Caco-2 (cell line): ENCODE measurements around the gene SMIM36. TPM values are rescaled to one million over a fixed set of nuclear protein-coding genes. Genes with fewer than 3 reads are reported as not detected.
"Not testable (repeated sequence)": the region's sequence is repeated elsewhere in the genome, so short reads cannot be mapped to it uniquely, and the experiment has no call there.

Source experiments
- BruUV-seq: library from RNA; stranded (reverse); fragments of 400-500 nt; replicated peaks from 2 replicates; lab custom pipeline; 2021; lab: Mats Ljungman, UMichigan
- CTCF ChIA-PET: fragments of 300-600 bp; sonication (Branson Sonifier 250); formaldehyde crosslinking; loops from one replicate; lab custom pipeline; 2022; ENCODE audit warnings: antibody characterized with exemption; lab: Charles Lee
- POLR2A ChIA-PET: fragments of 300-600 bp; sonication (Branson Sonifier 250); formaldehyde crosslinking; loops from one replicate; lab custom pipeline; 2022; ENCODE audit warnings: antibody characterized with exemption; lab: Charles Lee
- DNase-seq, 2 experiments: peaks; one replicate each; pipeline versions ENCODE4 v3.0.0 to v3.0.0-alpha.2; 2020 to 2022
- H3K27me3 ChIP-seq: replicated peaks from 2 replicates; pipeline ENCODE4 v1.6.0; 2011; ENCODE audit warnings: low read length; ENCODE audit not compliant: control insufficient read depth, insufficient read depth
- H3K36me3 ChIP-seq: 2 replicates; pipeline ENCODE4 v1.5.1; 2011; ENCODE audit warnings: low read length; ENCODE audit not compliant: control insufficient read depth, insufficient read depth
- H3K4me1 ChIP-seq: fragments of 250-450 bp; sonication (Bioruptor Pico); 2 replicates; pipeline ENCODE4 v1.5.1; 2020; ENCODE audit warnings: mild to moderate bottlenecking
- H3K4me3 ChIP-seq: 2 replicates; pipeline ENCODE4 v1.5.1; 2011; ENCODE audit warnings: low read depth, mild to moderate bottlenecking, control low read depth, low read length
- H3K9me3 ChIP-seq: fragments of 250-450 bp; sonication (Bioruptor Pico); 2 replicates; pipeline ENCODE4 v1.5.1; 2020; ENCODE audit warnings: mild to moderate bottlenecking, moderate library complexity
- H3K27ac Mint-ChIP-seq: one replicate; pipeline ENCODE4 v1.8.0; 2022; ENCODE audit warnings: mixed read lengths; ENCODE audit not compliant: unreplicated experiment
- H3K27me3 Mint-ChIP-seq: one replicate; pipeline ENCODE4 v1.8.0; 2022; ENCODE audit warnings: mixed read lengths; ENCODE audit not compliant: insufficient read depth, unreplicated experiment
- H3K36me3 Mint-ChIP-seq: one replicate; pipeline ENCODE4 v1.8.0; 2022; ENCODE audit warnings: mild to moderate bottlenecking, mixed read lengths; ENCODE audit not compliant: insufficient read depth, unreplicated experiment
- H3K4me1 Mint-ChIP-seq: one replicate; pipeline ENCODE4 v1.8.0; 2022; ENCODE audit warnings: low read depth, mixed read lengths; ENCODE audit not compliant: unreplicated experiment
- H3K4me3 Mint-ChIP-seq: one replicate; pipeline ENCODE4 v1.8.0; 2022; ENCODE audit warnings: mild to moderate bottlenecking, moderate library complexity, mixed read lengths; ENCODE audit not compliant: unreplicated experiment
- H3K9me3 Mint-ChIP-seq: one replicate; pipeline ENCODE4 v1.8.0; 2022; ENCODE audit warnings: mixed read lengths; ENCODE audit not compliant: unreplicated experiment
- intact Hi-C: fragments of 100-400 bp; cut with micrococcal nuclease; formaldehyde crosslinking; loops from one replicate; pipeline ENCODE4 v1.10.0; 2022; ENCODE audit not compliant: unreplicated experiment
- total RNA-seq: library from RNA; stranded (reverse); gene quantifications from 2 replicates; pipeline ENCODE4 v1.2.3, GENCODE V29; 2022
- TF ChIP-seq, protein P1 (sequence below), 2 experiments: fragments of 200-600 bp in 1 of 2; IDR thresholded peaks; 1 replicate in 1 of 2; 2 replicates in 1 of 2; pipeline versions ENCODE4 v1.5.1 to v1.8.0; 2011 to 2022; ENCODE audit warnings: antibody characterized with exemption in 1 of 2, control low read depth in 1 of 2, inconsistent platforms in 1 of 2, low read depth in 1 of 2, low read length in 1 of 2, mild to moderate bottlenecking in 1 of 2, moderate library complexity in 1 of 2; ENCODE audit not compliant: insufficient read depth in 1 of 2, severe bottlenecking in 1 of 2, unreplicated experiment in 1 of 2

Gene SMIM36
- total RNA-seq, 1 experiment from 2014 or later = not detected

- intact Hi-C loops = loop anchor here (1.0 kb wide), 6 partner anchors 10 to 82 kb away; no protein-coding TSS in a partner anchor
- peak overlapping the region; percentile 94 for H3K27ac Mint-ChIP-seq
- DNase-seq = no peak
- peaks cover 6% of the 10 kb centered on the region for H3K36me3 Mint-ChIP-seq
- CTCF ChIA-PET = interaction anchor here (1.4 to 1.8 kb wide), 2 partner anchors 15 to 82 kb away, joined by 8 to 9 read pairs; no protein-coding TSS in a partner anchor
- Histone ChIP-seq H3K36me3 (no peaks in the 10 kb centered on the region), H3K4me3 (no peak overlapping the region), H3K4me1 (peaks cover 48% of the 10 kb centered on the region), H3K9me3 (no peaks in the 10 kb centered on the region), H3K27me3 (no peaks in the 10 kb centered on the region)
- no peaks in the 10 kb centered on the region for H3K27me3 Mint-ChIP-seq
- no TSS peak for BruUV-seq
- TF ChIP-seq, protein P1, sequence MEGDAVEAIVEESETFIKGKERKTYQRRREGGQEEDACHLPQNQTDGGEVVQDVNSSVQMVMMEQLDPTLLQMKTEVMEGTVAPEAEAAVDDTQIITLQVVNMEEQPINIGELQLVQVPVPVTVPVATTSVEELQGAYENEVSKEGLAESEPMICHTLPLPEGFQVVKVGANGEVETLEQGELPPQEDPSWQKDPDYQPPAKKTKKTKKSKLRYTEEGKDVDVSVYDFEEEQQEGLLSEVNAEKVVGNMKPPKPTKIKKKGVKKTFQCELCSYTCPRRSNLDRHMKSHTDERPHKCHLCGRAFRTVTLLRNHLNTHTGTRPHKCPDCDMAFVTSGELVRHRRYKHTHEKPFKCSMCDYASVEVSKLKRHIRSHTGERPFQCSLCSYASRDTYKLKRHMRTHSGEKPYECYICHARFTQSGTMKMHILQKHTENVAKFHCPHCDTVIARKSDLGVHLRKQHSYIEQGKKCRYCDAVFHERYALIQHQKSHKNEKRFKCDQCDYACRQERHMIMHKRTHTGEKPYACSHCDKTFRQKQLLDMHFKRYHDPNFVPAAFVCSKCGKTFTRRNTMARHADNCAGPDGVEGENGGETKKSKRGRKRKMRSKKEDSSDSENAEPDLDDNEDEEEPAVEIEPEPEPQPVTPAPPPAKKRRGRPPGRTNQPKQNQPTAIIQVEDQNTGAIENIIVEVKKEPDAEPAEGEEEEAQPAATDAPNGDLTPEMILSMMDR (IDR thresholded peaks at IDR 0.05; ENCODE audit: insufficient read depth in 1 of 2, low read depth in 1 of 2, low read length in 1 of 2, severe bottlenecking in 1 of 2, unreplicated experiment in 1 of 2) = no peak
- peak overlapping the region; percentile 58 for H3K4me3 Mint-ChIP-seq
- POLR2A ChIA-PET = interaction anchor here (0.6 to 1.9 kb wide), 4 partner anchors 14 to 25 kb away, joined by 3 to 16 read pairs (median 4); no protein-coding TSS in a partner anchor
- H3K4me1 Mint-ChIP-seq = peaks cover 50% of the 10 kb centered on the region
- no peaks in the 10 kb centered on the region for H3K9me3 Mint-ChIP-seq
Measured at GRCh38 chr17:55432358-55433028, 78.8 kb downstream of the SMIM36 start.

GRCh38 chr17:55431914-55432313 lies 79.3 kb downstream of the SMIM36 start:
- H3K4me3 Mint-ChIP-seq, H3K9me3 Mint-ChIP-seq, H3K36me3 ChIP-seq, BruUV-seq, H3K36me3 Mint-ChIP-seq, DNase-seq, H3K27me3 ChIP-seq, H3K27ac Mint-ChIP-seq, H3K4me3 ChIP-seq, H3K9me3 ChIP-seq, H3K27me3 Mint-ChIP-seq, intact Hi-C loops, CTCF ChIA-PET: not testable (repeated sequence)
- POLR2A ChIA-PET = interaction anchor here (1.8 kb wide), 1 partner anchor 23 kb away, joined by 5 read pairs; no protein-coding TSS in a partner anchor
- H3K4me1 Mint-ChIP-seq = peaks cover 44% of the 10 kb centered on the region
- H3K4me1 ChIP-seq = peaks cover 47% of the 10 kb centered on the region

DNA sequence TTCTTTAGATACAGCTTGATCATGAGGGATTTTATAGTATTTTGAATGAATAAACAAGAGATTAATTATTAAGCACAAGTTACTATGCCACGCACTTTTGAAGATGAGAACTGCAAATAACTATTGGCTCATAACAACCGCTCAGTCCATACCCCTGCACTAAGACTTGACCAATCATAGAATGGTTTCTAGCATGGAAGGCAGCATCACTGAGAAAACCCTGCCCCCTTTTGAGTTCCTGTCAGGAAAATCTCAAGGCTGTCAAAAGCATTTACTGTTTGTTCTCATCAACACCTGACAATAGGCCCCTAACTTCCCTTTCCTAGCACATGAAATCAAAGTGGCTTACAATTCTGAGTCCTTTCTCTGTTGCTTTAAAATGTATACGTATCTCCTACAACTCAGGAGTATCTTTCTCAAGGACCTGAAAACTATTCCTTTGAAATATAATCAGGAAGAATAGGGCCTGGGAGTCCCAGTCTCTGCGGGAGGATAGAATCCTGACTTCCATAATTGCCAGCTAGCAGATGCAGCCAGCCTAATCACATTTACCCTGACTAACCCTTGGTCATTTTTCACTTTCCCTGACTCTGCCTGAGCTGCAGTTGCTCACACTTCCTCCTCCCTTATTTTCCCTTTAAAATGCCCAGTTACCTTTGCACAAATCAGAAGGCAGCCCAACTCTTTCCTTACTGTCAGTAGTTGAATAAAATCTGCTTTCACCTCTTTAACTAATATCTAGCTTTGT lies 80.5 kb downstream of the SMIM36 start:
- no TSS peak for BruUV-seq
- no peaks in the 10 kb centered on the region for H3K27me3 ChIP-seq
- peak overlapping the region; percentile 63 for H3K27ac Mint-ChIP-seq
- no peaks in the 10 kb centered on the region for H3K27me3 Mint-ChIP-seq
- ChIA-PET CTCF (no interaction called here), POLR2A (no interaction called here)
- no peaks in the 10 kb centered on the region for H3K9me3 ChIP-seq
- H3K4me3 ChIP-seq = no peak overlapping the region
- H3K36me3 ChIP-seq = no peaks in the 10 kb centered on the region
- H3K4me3 Mint-ChIP-seq = no peak overlapping the region
- H3K9me3 Mint-ChIP-seq = no peaks in the 10 kb centered on the region
- H3K4me1 Mint-ChIP-seq = peaks cover 41% of the 10 kb centered on the region
- H3K36me3 Mint-ChIP-seq = peaks cover 6% of the 10 kb centered on the region
- intact Hi-C loops = no loop called here
- peaks cover 38% of the 10 kb centered on the region for H3K4me1 ChIP-seq
- TF ChIP-seq, protein P1 (IDR thresholded peaks at IDR 0.05; ENCODE audit: insufficient read depth in 1 of 2, low read depth in 1 of 2, low read length in 1 of 2, severe bottlenecking in 1 of 2, unreplicated experiment in 1 of 2) = no peak
- no peak for DNase-seq
